GM19238 (cell line): ENCODE data around the gene SETD3.

Source experiments
- DNase-seq: peaks from one replicate; pipeline ENCODE4 v3.0.0; 2011; ENCODE audit warnings: low spot score; ENCODE audit not compliant: insufficient read length

Gene SETD3

DNA sequence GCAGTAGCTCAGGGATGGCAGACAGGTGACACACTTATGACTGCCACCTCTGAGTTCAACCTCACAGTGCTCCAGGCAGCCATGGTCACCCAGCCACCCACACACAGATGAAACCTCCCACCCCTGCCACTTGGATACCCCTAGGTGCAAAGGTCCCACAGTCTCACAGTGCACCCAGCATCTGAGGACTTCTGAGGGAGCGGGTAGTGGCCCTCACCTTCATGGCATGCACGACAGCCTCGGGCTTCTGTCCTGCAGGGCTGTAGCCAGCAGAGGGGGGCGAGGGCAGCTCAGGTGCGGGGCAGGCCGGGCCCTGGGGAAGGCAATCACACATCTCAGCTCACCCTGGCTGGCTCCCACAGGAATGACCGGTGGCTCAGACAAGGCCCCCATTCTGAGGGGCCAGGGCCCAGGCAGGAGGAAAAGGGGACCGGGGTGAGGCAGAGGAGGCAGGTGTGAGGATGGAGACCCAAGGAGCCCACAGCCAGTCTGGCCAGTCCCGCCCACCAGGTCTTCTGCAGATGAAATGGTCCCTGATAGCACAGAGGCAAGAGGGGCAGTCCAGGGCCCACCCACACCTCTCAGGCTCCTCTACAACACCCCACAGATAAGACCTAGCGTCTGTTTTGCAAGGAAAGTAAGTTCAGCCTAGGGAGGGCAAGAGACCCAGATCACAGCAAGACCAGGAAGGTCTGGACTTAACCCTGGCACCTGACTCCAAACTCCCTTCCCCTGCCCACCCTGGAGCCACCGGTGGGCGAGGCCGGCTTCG is 36.4 kb upstream of the SETD3 start:
- DNase-seq, result no peak

DNA sequence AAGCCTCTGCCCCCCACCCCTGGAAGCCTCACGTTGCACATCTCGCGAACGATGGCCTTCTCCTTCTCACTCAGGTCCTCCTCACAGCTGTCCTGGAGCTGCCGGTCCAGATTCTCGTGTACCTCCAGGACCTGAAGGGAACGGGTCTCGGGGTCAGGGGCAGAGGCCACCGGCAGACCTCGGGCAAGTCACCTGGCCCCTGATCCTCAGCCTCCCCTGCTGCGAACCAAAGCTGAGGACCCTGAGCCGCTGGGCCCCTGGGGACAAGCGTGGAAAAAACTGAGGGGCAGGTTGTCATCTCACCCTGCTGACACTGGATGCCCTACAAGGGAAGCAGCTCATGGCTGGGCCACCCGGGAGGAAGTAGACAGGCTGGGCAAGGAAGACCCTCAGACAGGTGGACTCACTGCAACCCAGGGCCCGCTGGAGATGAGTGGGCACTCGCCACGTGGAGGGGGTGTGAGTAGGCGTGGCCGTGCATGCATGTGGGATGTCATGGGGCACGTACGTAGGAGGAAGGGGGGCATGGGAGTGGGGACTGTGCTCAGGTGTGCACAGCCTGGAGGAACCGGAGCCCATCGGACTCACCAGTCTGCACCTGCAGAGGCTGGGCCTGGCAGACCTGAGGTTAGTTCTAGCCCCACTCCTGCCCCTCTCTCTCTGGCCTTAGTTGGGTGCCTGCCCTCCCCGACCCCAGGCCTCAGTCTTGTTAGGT is 35.7 kb upstream of the SETD3 start:
- no peak for DNase-seq

DNA sequence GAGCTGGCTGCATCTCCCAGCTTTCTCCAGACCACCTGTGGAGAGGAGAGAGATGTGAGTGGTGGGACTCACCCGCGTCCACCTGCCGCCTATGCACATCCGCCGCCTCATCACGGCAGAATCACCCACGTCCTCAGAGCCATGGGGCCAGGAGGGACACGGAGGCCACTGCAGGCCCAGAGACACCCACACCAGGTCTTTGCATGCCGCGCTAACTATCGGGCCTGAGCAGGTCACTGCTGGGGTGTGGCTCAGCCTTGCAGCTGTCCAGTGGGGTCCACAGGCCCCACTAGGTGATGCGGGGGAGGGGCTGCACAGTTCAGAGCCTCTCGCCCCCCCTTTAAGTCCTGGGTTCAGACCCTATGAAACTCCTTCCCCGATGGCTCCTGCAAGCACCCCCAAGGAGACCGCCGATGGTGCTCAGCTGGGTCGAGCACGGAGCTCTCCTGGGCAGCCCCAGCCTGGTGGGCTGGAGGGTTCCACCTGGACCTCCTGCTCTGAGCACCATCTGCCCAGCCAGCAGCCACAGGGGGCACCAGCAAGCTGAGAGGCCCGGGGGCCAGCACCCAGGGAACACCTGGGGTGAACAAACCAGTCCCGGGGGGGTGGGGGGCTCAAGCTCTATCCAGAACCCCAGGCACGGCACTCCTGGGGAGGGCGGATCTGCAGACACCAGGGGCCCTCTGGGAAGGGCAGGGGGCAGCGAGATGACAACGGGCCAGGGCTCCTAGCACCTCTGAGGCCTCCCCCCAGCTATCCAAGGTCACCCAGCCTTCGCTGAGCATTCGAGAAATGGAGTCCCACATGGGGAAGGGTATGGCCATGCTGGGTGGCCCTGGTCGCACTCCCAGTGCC is 34.9 kb upstream of the SETD3 start:
- DNase-seq, result no peak

DNA sequence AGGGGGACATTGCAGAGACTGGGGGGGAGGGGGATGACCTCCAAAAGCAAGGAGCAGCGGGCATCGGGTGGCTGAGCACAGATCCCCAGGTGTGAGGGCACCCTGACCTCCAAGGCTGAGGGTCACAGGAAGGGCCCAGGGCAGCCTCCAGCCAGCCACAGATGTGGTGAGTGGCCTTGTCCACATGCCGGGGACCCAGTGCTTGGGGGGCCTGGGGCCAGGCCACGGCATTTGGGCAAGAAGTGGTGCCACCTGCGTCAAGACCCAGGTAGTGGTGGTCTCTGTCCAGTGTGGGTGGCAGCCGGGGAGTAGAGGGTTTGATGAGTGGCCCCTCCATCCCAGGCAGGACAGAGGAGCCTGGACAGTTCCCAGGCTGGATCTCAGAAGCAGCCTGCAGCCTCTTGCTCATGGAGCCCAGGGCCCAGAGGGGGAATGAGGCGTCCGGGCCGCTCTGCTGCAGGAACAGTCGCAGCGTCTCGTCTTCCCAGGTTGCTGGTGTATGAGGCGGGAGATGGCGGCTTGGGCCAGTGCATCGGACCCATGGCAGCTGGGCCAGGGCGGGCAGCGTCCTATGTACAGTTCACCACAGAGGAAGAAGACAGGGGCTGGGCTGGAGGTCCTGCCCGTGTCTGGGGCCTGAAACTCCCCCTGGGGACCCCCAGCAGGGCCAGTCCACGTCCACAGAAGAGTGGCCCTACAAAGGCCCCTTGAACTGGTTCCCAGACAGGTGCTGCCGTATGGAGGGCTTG is 34.1 kb upstream of the SETD3 start:
- DNase-seq, result no peak

- no peak for DNase-seq
Observed at GRCh38 chr14:99513946-99514551, 33.4 kb upstream of the SETD3 start.

- no peak for DNase-seq
Observed at GRCh38 chr14:99513183-99513694, 32.6 kb upstream of the SETD3 start.

DNA sequence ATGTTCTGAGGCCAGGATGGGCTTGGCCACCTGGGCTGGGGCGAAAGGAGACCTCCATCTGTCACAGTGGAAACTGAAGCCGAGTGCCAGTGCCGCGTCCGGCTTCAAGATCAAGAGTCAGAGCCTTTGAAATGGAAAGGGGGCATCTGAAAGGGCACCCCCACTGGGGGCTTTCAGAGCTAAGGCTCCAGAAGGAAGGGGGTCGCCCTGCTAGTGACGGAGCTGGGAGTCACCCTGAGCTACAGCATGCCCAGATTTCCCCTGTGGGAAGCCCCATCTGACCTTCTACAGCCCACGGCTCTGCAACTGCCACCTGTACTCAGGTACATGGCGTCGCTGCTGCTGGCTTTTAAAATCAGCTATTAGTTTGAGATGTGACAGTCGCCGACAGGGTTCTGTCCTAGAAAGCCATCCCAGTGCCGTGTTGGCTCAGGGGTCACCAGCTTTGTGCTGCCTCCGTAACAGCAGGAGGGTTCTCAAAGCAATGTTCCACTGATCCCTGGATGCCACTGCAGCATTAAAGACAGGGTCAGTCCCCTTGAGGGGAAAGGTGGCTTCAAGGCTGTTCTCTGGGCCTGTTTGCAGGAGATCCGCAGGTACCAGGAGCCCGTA is 32.0 kb upstream of the SETD3 start:
- DNase-seq, result no peak

DNA sequence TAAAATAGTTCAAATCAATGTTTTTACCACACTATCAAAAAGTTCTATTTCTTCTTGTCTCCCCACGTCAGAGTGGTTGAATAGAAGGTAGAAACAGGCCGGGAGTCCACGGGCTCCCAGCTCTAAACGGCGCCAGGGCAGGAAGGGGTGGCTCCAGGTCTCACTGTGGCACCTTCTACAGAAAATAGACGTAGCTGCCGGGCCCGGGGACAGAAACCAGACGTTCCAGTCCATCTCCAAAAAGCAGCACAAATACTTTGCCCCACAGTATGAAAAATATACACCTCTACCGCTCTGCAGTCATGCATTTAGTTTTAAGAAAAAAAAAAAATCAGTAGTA is 31.4 kb upstream of the SETD3 start:
- DNase-seq, result no peak

DNA sequence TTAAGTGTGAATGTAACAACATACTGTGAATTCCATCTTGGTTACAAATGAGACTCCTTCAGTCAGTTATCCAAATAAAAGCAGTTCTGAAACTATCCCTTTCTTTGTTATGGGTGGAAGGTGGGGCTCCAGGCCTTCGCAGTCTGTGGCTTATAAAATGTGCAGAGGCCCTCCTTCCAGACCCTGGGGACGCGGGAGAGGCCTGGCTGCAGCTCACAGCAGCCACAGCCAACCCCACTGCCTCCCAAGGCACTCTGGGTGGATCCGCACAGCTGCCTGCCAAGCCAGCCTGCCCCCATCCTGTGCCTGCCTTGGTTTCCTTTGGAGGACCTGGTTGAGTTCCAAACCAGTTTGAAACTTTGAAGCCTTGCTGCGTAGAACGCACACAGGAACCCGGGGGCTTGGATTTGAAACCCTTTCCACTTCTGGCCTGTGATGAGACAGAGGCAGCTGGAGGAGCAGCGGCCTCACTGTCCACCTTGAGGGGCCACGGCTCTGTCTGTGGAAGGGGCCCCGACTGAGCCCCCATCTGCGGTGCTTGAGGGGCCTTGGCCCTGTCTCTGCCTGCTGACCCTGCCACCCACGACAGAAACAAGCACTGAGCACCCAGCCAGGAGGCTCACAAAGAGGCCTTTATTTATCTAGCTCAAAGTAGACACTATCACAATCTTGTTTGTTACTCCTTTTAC is 30.9 kb upstream of the SETD3 start:
- no peak for DNase-seq

GRCh38 chr14:99510556-99511139 is 30.0 kb upstream of the SETD3 start:
- no peak for DNase-seq

DNA sequence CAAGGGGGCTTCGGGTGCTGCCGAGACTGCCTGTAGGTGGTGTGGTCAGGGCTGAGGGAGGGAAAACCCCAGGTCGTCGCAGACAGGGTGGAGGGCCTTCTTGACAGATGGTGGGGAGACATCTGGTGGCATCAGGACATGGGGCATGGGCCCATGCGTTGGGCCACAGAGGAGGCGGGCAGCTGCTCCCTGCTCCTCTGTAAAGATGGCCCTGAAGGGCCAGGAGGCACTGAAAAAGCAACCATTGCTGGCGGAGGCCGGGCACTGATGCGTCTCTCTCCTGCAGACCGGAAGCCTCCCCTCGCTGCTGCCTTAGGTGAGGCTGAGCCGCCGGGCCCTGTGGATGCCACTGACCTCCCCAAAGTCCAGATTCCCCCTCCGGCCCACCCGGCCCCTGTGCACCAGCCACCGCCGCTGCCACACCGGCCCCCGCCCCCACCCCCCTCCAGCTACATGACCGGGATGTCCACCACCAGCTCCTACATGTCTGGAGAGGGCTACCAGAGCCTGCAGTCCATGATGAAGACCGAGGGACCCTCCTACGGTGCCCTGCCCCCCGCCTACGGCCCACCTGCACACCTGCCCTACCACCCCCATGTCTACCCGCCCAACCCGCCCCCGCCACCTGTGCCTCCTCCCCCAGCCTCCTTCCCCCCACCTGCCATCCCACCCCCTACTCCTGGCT is 29.4 kb upstream of the SETD3 start:
- no peak for DNase-seq

DNA sequence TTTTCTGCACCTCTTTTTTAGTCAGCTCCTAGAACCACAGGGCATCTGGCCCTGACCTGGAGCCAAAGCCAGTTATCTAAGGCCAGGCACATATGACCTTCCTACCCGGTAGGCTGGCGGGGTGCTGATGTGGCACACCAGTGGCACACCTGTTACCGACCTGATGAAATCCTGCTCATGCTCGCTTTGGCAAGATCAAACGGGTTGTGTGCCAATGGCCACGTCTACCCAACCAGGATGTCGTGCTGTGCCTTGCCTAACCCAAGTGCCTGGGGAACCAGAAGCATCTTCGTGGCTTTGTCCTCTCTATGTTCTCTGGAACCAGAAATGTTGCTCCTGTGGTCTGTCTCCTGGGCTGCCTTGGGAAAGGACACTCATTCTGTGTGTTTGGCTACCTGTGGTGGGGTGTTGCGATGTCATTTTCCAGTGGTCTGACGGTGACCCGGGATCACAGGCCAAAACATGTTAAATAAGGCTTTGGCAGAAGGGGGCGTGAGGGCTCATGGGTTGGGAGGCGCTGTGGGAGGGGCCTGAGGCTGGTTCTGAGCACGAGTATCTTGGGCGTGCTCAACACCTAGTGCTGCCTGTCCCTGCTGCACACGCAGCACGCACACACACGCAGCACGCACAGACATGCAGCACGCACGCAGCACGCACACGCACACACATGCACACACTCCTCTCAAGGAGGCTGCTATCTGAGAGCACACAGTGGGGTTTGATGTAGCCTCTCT is 28.4 kb upstream of the SETD3 start:
- no peak for DNase-seq

- DNase-seq, result no peak
Observed at GRCh38 chr14:99507860-99508640, 27.4 kb upstream of the SETD3 start.

DNA sequence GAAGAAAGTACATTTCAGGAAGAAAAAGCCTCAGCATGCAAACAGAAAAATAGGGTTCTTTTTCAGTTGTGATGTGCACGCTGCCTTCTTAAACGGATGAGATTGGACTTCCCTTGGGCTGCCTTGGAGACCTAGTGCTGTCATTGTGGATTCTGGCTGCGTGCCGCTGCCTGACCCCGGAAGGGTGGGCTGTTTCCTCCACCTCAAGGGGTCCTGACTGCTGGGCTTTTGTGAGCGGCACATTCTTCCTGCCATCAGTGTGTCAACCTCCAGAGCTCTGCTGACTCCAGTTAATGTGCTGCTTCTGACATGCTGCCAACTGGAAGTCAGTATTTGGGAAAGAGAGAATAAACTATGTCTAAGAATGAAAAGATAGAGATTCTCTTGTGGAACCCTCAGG is 25.6 kb upstream of the SETD3 start:
- no peak for DNase-seq

- DNase-seq, result no peak
Observed at GRCh38 chr14:99505089-99505488, 24.4 kb upstream of the SETD3 start.

DNA sequence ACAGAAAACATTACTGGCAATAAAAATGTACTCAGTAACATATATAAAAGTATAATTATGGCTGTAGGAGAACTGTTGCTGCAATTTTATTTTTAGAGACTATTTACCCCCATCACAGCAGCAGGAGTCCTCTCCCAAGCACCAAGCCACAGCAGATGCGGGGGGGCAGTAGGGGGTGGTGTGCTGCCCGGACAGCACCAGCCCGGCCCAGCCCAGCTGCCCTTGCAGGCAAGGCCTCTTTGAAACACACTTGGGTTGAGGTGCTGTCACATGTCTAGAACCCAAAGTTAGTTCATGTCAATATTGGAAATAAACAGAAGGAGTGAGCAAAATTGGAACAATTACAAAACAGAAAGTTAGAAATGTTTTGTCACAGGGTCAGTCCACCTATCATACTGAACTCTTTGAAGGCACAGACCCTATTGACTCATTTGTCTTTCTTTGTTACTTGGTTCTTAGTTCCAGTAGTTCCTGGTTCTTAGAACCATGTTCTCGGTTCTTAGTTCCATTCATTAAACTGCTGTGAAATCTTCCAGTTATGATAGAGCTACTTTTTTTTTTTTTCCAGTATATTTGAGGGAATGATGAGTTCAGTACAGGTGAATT is 23.3 kb upstream of the SETD3 start:
- DNase-seq, result no peak

DNA sequence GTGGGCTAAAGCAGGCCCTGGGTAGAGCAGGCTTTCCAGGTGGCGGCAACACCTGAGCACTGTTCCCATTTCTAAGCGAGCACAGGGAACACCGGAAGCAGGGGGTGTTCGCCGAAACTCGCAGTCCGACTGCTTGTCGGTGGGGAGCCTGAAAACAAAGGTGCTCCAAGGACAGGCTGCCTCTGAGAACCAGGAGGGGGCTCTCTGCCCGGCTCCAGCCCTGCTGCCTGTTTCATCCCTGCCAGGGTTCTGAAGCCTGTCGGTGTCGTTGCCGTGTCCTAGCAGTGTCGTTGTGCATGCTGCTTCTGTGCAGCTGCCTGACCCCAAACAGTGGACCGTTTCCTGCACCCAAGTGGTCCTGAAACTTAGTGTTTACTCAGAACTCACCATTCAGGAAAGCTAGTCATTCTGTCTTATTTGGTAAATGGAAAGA is 22.3 kb upstream of the SETD3 start:
- DNase-seq, result no peak
